HepG2 (cell line): Measurements from ENCODE around the gene GRAMD1A. TPM values are rescaled to one million over a fixed set of nuclear protein-coding genes. Genes with fewer than 3 reads are reported as not detected.

Experiments used
- AGO2 ChIP-seq: fragments of 200-400 bp; formaldehyde crosslinking; optimal IDR thresholded peaks from 2 replicates; pipeline ENCODE3; 2017; ENCODE audit warnings: mild to moderate bottlenecking, low read depth, low read length, moderate library complexity
- EED ChIP-seq: sonication (generic); formaldehyde crosslinking; IDR thresholded peaks from 2 replicates; pipeline ENCODE4 v1.5.0; 2020; ENCODE audit warnings: mild to moderate bottlenecking, missing genetic modification reagents
- ELF3 ChIP-seq: IDR thresholded peaks from 2 replicates; pipeline ENCODE4 v1.6.1; 2016; ENCODE audit warnings: missing genetic modification reagents, missing compliant biosample characterization
- GABPA ChIP-seq, 2 experiments: IDR thresholded peaks; 2 replicates each; pipeline ENCODE4 v1.6.1; 2011 to 2016; ENCODE audit warnings: low read depth in 2 of 2, low read length in 1 of 2, missing biosample characterization in 1 of 2, missing genetic modification characterization in 1 of 2
- HNF4G ChIP-seq, 2 experiments: sonication (generic) in 1 of 2; formaldehyde crosslinking in 1 of 2; IDR thresholded peaks; 2 replicates each; pipeline versions ENCODE4 v1.4.0 to v1.6.1; 2011 to 2020; ENCODE audit warnings: borderline replicate concordance in 2 of 2, low read depth in 2 of 2, mild to moderate bottlenecking in 2 of 2, low read length in 1 of 2, missing genetic modification reagents in 1 of 2, moderate library complexity in 1 of 2
- KLF15 ChIP-seq: sonication (generic); formaldehyde crosslinking; IDR thresholded peaks from 2 replicates; pipeline ENCODE4 v1.8.1; 2023; ENCODE audit warnings: borderline replicate concordance, mild to moderate bottlenecking, inconsistent platforms, missing genetic modification reagents, mixed read lengths
- MAZ ChIP-seq, 2 experiments: sonication (generic) in 1 of 2; formaldehyde crosslinking in 1 of 2; IDR thresholded peaks; 2 replicates each; pipeline versions ENCODE4 v1.5.0 to v1.6.1; 2012 to 2020; ENCODE audit warnings: low read depth in 2 of 2, mild to moderate bottlenecking in 2 of 2, borderline replicate concordance in 1 of 2, improper control_type of control experiment in 1 of 2, low read length in 1 of 2, missing genetic modification reagents in 1 of 2, moderate library complexity in 1 of 2
- MED1 ChIP-seq: sonication (generic); formaldehyde crosslinking; IDR thresholded peaks from 2 replicates; pipeline ENCODE4 v1.4.0; 2020; ENCODE audit warnings: missing genetic modification reagents
- MTA3 ChIP-seq: sonication (generic); formaldehyde crosslinking; IDR thresholded peaks from 2 replicates; pipeline ENCODE4 v1.4.0; 2020; ENCODE audit warnings: missing genetic modification reagents
- NCOA2 ChIP-seq: sonication (generic); formaldehyde crosslinking; IDR thresholded peaks from 2 replicates; pipeline ENCODE4 v1.8.0; 2022; ENCODE audit warnings: inconsistent platforms
- RAD21 ChIP-seq: fragments of 450-650 bp; formaldehyde crosslinking; IDR thresholded peaks from 2 replicates; pipeline ENCODE4 v1.5.0; 2020; ENCODE audit warnings: mild to moderate bottlenecking
- SIN3A ChIP-seq: IDR thresholded peaks from 2 replicates; pipeline ENCODE4 v1.6.1; 2011; ENCODE audit warnings: low read depth, mild to moderate bottlenecking, control low read depth, low read length, borderline replicate concordance
- SMARCC2 ChIP-seq: fragments of 450-650 bp; IDR thresholded peaks from 2 replicates; pipeline ENCODE4 v1.6.1; 2017; ENCODE audit warnings: antibody characterized with exemption, mild to moderate bottlenecking
- ZC3H4 ChIP-seq: sonication (generic); formaldehyde crosslinking; IDR thresholded peaks from 2 replicates; pipeline ENCODE4 v1.4.0; 2020; ENCODE audit warnings: missing genetic modification reagents, borderline replicate concordance
- ZFP36L1 ChIP-seq: sonication (generic); formaldehyde crosslinking; IDR thresholded peaks from 2 replicates; pipeline ENCODE4 v1.8.0; 2022; ENCODE audit warnings: mild to moderate bottlenecking, missing genetic modification reagents, moderate library complexity
- ZMYM4 ChIP-seq: sonication (generic); formaldehyde crosslinking; IDR thresholded peaks from 2 replicates; pipeline ENCODE4 v1.8.1; 2023; ENCODE audit warnings: mild to moderate bottlenecking, missing genetic modification reagents
- ZNF235 ChIP-seq: sonication (generic); formaldehyde crosslinking; IDR thresholded peaks from 2 replicates; pipeline ENCODE4 v1.8.1; 2023; ENCODE audit warnings: mild to moderate bottlenecking, missing genetic modification reagents, borderline replicate concordance
- ZNF274 ChIP-seq: sonication (generic); formaldehyde crosslinking; IDR thresholded peaks from 2 replicates; pipeline ENCODE4 v1.5.1; 2020; ENCODE audit warnings: mild to moderate bottlenecking, missing genetic modification reagents
- ZNF326 ChIP-seq: sonication (generic); formaldehyde crosslinking; IDR thresholded peaks from 2 replicates; pipeline ENCODE4 v1.4.0; 2020; ENCODE audit warnings: missing genetic modification reagents, borderline replicate concordance
- ZNF33A ChIP-seq: sonication (generic); formaldehyde crosslinking; IDR thresholded peaks from 2 replicates; pipeline ENCODE4 v1.5.1; 2020; ENCODE audit warnings: missing genetic modification reagents, mild to moderate bottlenecking, moderate library complexity, borderline replicate concordance
- ZNF446 ChIP-seq: sonication (generic); formaldehyde crosslinking; IDR thresholded peaks from 2 replicates; pipeline ENCODE4 v1.5.0; 2020; ENCODE audit warnings: mild to moderate bottlenecking, missing genetic modification reagents
- ZNF546 ChIP-seq: sonication (generic); formaldehyde crosslinking; conservative IDR thresholded peaks from 2 replicates; pipeline ENCODE4 v1.8.1; 2023; ENCODE audit warnings: mild to moderate bottlenecking, missing genetic modification reagents
- ZNF781 ChIP-seq: sonication (generic); formaldehyde crosslinking; IDR thresholded peaks from 2 replicates; pipeline ENCODE4 v1.5.1; 2020; ENCODE audit warnings: borderline replicate concordance, mild to moderate bottlenecking, missing genetic modification reagents; ENCODE audit errors: not compliant biosample characterization
- polyA plus RNA-seq, 8 experiments: library from polyadenylated mRNA; depleted of rRNA in 3 of 8; stranded (reverse) in 7 of 8; unstranded in 1 of 8; fragments of >200 nt; fragmentation: Illumina TruSeq in 4 of 8; extraction: Trizol in 4 of 8; gene quantifications; 2 replicates each; pipeline versions ENCODE4 v1.2.1 to v1.2.3, GENCODE V29; 2011 to 2016; ENCODE audit warnings: low read depth in 4 of 8, missing spikeins in 1 of 8, mixed read lengths in 1 of 8; ENCODE audit not compliant: insufficient read depth in 1 of 8
- total RNA-seq, 5 experiments: library from RNA; depleted of rRNA; stranded (reverse); fragments of >200 nt; fragmentation: Illumina TruSeq; extraction: Trizol; gene quantifications; 2 replicates each; pipeline ENCODE4 v1.2.3, GENCODE V29; 2016; ENCODE audit warnings: low read depth in 1 of 5
- TF ChIP-seq, protein P1 (sequence below): IDR thresholded peaks from 2 replicates; pipeline ENCODE4 v1.6.1; 2012; ENCODE audit warnings: low read length, improper control_type of control experiment
- TF ChIP-seq, protein P2 (sequence below): sonication (generic); formaldehyde crosslinking; IDR thresholded peaks from 2 replicates; pipeline ENCODE4 v1.4.0; 2020; ENCODE audit warnings: missing genetic modification reagents

GRAMD1A gene
- total and polyA plus RNA-seq, 2 of the 13 experiments (the other 11 are each of a cell fraction or from before 2014, with no cell fraction given) = 14.7 to 181 TPM

DNA sequence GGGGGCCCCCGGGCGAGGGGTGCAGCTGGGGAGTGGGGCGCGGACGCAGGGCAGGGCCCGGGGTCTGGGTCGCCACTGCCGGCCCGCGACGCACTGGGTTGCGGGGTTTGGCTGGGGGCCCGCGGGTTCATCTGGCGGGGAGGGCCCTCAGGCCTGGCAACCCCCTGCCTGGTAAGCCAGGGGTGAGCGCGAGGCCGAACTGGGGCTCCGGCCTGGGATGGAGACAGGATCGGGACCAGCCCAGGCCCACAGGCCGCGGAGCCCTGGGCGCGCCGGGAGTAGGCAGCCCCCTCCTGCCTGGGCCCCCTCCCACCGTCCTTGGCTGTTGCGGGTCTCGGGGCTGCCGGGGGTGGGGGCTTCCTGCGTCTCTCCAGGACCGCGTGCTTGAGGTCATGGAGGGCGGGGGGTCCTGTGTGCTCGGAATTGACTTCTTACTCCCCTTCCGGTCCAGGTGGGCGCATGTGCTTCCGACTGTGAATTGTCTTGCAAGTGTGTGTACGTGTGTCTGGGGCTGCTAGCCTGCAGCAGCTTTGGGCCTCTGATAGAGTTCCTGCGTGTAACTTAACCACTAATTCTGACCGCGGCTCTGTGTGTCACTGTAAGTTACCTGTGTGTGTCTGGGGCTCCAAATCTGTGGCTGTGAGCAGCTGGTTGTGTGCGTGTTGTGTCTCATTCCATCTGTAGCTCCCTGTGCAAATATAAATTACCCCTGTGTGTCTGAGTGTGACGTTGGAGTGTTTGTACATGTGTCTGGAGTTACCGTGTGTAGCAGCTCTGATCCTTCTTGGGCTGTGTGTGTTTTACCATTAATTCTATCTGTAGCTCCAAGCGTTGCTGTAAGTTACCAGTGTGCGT lies 751 bp downstream of the GRAMD1A start (continued):
- TF ChIP-seq, protein P1, sequence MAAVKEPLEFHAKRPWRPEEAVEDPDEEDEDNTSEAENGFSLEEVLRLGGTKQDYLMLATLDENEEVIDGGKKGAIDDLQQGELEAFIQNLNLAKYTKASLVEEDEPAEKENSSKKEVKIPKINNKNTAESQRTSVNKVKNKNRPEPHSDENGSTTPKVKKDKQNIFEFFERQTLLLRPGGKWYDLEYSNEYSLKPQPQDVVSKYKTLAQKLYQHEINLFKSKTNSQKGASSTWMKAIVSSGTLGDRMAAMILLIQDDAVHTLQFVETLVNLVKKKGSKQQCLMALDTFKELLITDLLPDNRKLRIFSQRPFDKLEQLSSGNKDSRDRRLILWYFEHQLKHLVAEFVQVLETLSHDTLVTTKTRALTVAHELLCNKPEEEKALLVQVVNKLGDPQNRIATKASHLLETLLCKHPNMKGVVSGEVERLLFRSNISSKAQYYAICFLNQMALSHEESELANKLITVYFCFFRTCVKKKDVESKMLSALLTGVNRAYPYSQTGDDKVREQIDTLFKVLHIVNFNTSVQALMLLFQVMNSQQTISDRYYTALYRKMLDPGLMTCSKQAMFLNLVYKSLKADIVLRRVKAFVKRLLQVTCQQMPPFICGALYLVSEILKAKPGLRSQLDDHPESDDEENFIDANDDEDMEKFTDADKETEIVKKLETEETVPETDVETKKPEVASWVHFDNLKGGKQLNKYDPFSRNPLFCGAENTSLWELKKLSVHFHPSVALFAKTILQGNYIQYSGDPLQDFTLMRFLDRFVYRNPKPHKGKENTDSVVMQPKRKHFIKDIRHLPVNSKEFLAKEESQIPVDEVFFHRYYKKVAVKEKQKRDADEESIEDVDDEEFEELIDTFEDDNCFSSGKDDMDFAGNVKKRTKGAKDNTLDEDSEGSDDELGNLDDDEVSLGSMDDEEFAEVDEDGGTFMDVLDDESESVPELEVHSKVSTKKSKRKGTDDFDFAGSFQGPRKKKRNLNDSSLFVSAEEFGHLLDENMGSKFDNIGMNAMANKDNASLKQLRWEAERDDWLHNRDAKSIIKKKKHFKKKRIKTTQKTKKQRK = no peak
- TF ChIP-seq GABPA (IDR thresholded peaks at IDR 0.05; ENCODE audit: low read depth, low read length) (no peak), GABPA (CRISPR knock-in tag; IDR thresholded peaks at IDR 0.05; ENCODE audit: low read depth) (peak; percentile 63), ZNF33A (CRISPR knock-in tag) (no peak), AGO2 (peak; percentile 82), NCOA2 (CRISPR knock-in tag) (no peak), KLF15 (CRISPR knock-in tag) (no peak), ZNF235 (CRISPR knock-in tag) (no peak), ZNF546 (no peak), RAD21 (CRISPR knock-in tag) (no peak), ZFP36L1 (CRISPR knock-in tag) (no peak), ZNF446 (CRISPR knock-in tag) (no peak), MTA3 (CRISPR knock-in tag) (no peak), ZNF781 (CRISPR knock-in tag) (no peak), ZNF326 (CRISPR knock-in tag) (no peak), MED1 (CRISPR knock-in tag) (no peak), ZNF274 (CRISPR knock-in tag) (no peak), HNF4G (IDR thresholded peaks at IDR 0.05; ENCODE audit: borderline replicate concordance, low read depth, low read length) (no peak), HNF4G (CRISPR knock-in tag; IDR thresholded peaks at IDR 0.05; ENCODE audit: borderline replicate concordance, low read depth) (no peak), SIN3A (no peak), ZC3H4 (CRISPR knock-in tag) (no peak), ELF3 (CRISPR knock-in tag) (no peak), ZMYM4 (CRISPR knock-in tag) (no peak), MAZ (IDR thresholded peaks at IDR 0.05; ENCODE audit: borderline replicate concordance, low read depth, low read length) (no peak), MAZ (CRISPR knock-in tag; IDR thresholded peaks at IDR 0.05; ENCODE audit: low read depth) (no peak), EED (no peak), SMARCC2 (no peak)
- TF ChIP-seq, protein P2, sequence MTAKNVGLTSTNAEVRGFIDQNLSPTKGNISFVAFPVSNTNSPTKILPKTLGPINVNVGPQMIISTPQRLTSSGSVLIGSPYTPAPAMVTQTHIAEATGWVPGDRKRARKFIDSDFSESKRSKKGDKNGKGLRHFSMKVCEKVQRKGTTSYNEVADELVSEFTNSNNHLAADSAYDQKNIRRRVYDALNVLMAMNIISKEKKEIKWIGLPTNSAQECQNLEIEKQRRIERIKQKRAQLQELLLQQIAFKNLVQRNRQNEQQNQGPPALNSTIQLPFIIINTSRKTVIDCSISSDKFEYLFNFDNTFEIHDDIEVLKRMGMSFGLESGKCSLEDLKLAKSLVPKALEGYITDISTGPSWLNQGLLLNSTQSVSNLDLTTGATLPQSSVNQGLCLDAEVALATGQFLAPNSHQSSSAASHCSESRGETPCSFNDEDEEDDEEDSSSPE (CRISPR knock-in tag) = 0 out of 2 replicates have a peak, but pooled peaks have one; percentile 24
